Panc1 (cell line): ENCODE measurements around the gene ELOF1. TPM values are rescaled to one million over a fixed set of nuclear protein-coding genes. Genes with fewer than 3 reads are reported as not detected.

Source experiments
- ATAC-seq: fragments of 200-7000 bp; cut with Tn5 transposase; 2 replicates; pipeline ENCODE4 v1.9.1; 2020; ENCODE audit warnings: mild to moderate bottlenecking, moderate library complexity
- BruUV-seq: library from RNA; stranded (reverse); fragments of 400-500 nt; replicated peaks from 2 replicates; lab custom pipeline; 2021; lab: Mats Ljungman, UMichigan
- CTCF ChIA-PET: fragments of 300-600 bp; sonication (Branson Sonifier 250); formaldehyde crosslinking; loops from one replicate; lab custom pipeline; 2022; ENCODE audit warnings: antibody characterized with exemption; lab: Charles Lee
- POLR2A ChIA-PET: fragments of 300-600 bp; sonication (Branson Sonifier 250); formaldehyde crosslinking; loops from one replicate; lab custom pipeline; 2022; ENCODE audit warnings: antibody characterized with exemption; lab: Charles Lee
- DNase-seq: peaks from one replicate; pipeline ENCODE4 v3.0.0-alpha.2; 2010; ENCODE audit warnings: low read depth, low spot score
- H3K27ac ChIP-seq: 2 replicates; pipeline ENCODE4 v1.5.1; 2011; ENCODE audit warnings: mild to moderate bottlenecking, low read length, inconsistent platforms
- H3K27me3 ChIP-seq: fragments of 200-500 bp; sonication (Bioruptor generic); 2 replicates; pipeline ENCODE4 v1.6.0; 2014; ENCODE audit warnings: low read length, inconsistent platforms; ENCODE audit not compliant: control insufficient read depth, insufficient read depth
- H3K36me3 ChIP-seq: fragments of 200-500 bp; sonication (Bioruptor generic); 2 replicates; pipeline ENCODE4 v1.5.1; 2014; ENCODE audit warnings: inconsistent platforms, mild to moderate bottlenecking, low read length, moderate library complexity; ENCODE audit not compliant: control insufficient read depth, insufficient read depth
- H3K4me1 ChIP-seq: 2 replicates; pipeline ENCODE4 v1.5.1; 2011; ENCODE audit warnings: inconsistent platforms, mild to moderate bottlenecking, low read length, moderate library complexity; ENCODE audit not compliant: control insufficient read depth, insufficient read depth
- H3K4me3 ChIP-seq, 2 experiments: 2 replicates each; pipeline ENCODE4 v1.5.1; 2011 to 2012; ENCODE audit warnings: low read depth in 2 of 2, low read length in 2 of 2, mild to moderate bottlenecking in 2 of 2, inconsistent platforms in 1 of 2, moderate library complexity in 1 of 2
- H3K9me3 ChIP-seq: fragments of 200-500 bp; sonication (Bioruptor generic); 2 replicates; pipeline ENCODE4 v1.5.1; 2014; ENCODE audit warnings: low read depth, mild to moderate bottlenecking, inconsistent platforms, low read length, moderate library complexity; ENCODE audit not compliant: control insufficient read depth, insufficient read depth
- POLR2AphosphoS5 ChIP-seq: IDR thresholded peaks from 2 replicates; pipeline ENCODE4 v1.6.1; 2012; ENCODE audit warnings: mild to moderate bottlenecking, low read depth, low read length, moderate library complexity
- REST ChIP-seq, 2 experiments: IDR thresholded peaks; 2 replicates each; pipeline ENCODE4 v1.6.1; 2011 to 2012; ENCODE audit warnings: low read depth in 2 of 2, control low read depth in 1 of 2, low read length in 1 of 2, mild to moderate bottlenecking in 1 of 2, moderate library complexity in 1 of 2; ENCODE audit not compliant: insufficient read depth in 1 of 2
- SIN3A ChIP-seq: IDR thresholded peaks from 2 replicates; pipeline ENCODE4 v1.6.1; 2012; ENCODE audit warnings: low read depth, mild to moderate bottlenecking, low read length, moderate library complexity, borderline replicate concordance; ENCODE audit not compliant: insufficient read depth
- in situ Hi-C: cut with HindIII; loops from 2 replicates; pipeline ENCODE4 v1.10.0; 2016; ENCODE audit warnings: low sequenced_read_pairs, low pct_unique_long_range_greater_than_20kb
- intact Hi-C: fragments of 100-400 bp; cut with micrococcal nuclease; formaldehyde crosslinking; loops from one replicate; pipeline ENCODE4 v1.10.0; 2022; ENCODE audit not compliant: unreplicated experiment
- total RNA-seq: library from RNA; stranded (reverse); gene quantifications from one replicate; pipeline ENCODE4 v1.2.1, GENCODE V29; 2021; ENCODE audit not compliant: unreplicated experiment
- TF ChIP-seq, protein P1 (sequence below): fragments of 450-650 bp; IDR thresholded peaks from 2 replicates; pipeline ENCODE4 v1.5.1; 2017; ENCODE audit warnings: mild to moderate bottlenecking

ELOF1 gene
- total RNA-seq, 1 experiment from 2014 or later, result 62.2 TPM

DNA sequence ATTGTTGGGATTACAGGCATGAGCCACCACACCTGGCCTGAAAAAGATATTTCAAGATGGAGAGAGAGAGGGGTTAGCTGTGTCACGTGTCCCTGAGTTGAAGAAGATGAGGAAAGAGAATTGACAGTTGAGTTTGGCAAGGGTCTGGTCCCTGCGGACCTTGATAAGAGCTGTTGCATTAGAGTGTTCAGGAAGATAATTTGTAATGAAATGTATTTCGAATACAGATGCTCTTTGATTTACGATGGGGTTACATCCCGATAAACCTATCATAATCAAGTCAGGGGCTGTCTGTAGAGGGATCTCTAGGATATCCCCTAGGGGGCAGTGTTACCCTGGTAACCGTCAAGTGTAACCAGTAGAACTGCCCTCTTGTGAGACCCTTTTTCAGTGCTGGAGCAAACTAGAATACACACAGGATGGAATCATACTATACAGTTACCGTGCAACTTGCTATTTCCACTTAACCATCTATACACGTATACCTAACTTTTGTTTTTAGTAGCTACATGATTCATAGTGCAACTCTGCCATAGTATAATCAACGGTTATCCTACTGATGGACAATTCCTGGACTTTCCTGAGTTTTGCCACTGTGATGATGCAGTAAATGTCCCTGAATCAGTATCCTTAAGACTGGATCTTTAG, 1.5 kb upstream of the ELOF1 start:
- intact Hi-C loops, result no loop called here
- TF ChIP-seq POLR2AphosphoS5 (no peak), REST (IDR thresholded peaks at IDR 0.05; ENCODE audit: insufficient read depth in 1 of 2, low read depth in 2 of 2, low read length in 1 of 2) (no peak)
- TF ChIP-seq, protein P1, sequence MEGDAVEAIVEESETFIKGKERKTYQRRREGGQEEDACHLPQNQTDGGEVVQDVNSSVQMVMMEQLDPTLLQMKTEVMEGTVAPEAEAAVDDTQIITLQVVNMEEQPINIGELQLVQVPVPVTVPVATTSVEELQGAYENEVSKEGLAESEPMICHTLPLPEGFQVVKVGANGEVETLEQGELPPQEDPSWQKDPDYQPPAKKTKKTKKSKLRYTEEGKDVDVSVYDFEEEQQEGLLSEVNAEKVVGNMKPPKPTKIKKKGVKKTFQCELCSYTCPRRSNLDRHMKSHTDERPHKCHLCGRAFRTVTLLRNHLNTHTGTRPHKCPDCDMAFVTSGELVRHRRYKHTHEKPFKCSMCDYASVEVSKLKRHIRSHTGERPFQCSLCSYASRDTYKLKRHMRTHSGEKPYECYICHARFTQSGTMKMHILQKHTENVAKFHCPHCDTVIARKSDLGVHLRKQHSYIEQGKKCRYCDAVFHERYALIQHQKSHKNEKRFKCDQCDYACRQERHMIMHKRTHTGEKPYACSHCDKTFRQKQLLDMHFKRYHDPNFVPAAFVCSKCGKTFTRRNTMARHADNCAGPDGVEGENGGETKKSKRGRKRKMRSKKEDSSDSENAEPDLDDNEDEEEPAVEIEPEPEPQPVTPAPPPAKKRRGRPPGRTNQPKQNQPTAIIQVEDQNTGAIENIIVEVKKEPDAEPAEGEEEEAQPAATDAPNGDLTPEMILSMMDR, result peak; percentile 74
- Histone ChIP-seq H3K9me3 (no peaks in the 10 kb centered on the region), H3K4me1 (no peaks in the 10 kb centered on the region), H3K4me3 (peak overlapping the region; percentile 77 to 80), H3K36me3 (no peaks in the 10 kb centered on the region; the same call in 1 of the 2 replicates), H3K27me3 (no peaks in the 10 kb centered on the region), H3K27ac (no peak overlapping the region)
- ChIA-PET CTCF (no interaction called here), POLR2A (no interaction called here)
- peak; percentile 54; the same call in 1 of the 2 replicates for ATAC-seq
- in situ Hi-C loops, result loop anchor here (25.0 kb wide), 1 partner anchor 248 kb away; no protein-coding TSS in a partner anchor
- DNase-seq, result peak; percentile 51
- no TSS peak for BruUV-seq

DNA sequence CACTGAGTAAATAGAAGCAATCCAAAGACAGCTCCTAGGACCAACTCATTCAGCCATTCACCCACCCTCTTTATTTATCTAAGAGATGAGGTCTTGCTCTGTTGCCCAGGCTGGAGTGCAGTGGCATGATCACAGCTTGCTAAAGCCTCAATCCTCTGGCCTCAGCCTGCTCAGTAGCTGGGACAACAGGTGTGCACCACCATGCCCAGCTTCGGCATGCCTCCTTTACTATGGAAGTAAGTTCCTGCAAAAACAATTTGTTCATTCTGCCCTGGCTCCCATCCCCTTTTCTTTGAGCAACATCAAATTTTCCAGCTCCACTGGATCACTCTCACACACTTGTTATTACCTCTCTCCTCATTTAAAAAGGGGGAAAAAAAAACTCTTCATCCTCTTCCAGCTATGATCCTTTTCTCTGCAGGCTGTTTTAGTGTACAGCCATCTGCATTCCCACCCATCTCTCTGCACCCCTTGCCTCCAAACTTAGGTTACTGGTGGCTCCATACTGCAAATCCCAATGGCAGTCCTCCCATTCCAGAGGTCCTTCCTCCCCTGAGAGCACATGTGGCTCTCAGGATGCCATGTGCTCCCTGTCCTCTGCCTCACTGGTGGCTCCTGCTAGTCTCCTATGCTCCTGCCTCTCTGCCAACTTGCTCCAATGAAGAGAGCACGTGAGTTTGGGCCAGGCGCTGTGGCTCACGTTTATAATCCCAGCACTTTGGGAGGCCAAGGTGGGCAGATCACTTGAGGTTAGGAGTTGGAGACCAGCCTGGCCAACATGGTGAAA, 2.2 kb downstream of the ELOF1 start:
- TF ChIP-seq, protein P1, result no peak
- no peak for TF ChIP-seq SIN3A
- POLR2A ChIA-PET, result interaction anchor here (0.7 kb wide), 2 partner anchors 13 to 432 kb away, joined by 3 read pairs; no protein-coding TSS in a partner anchor
- DNase-seq, result no peak
- no peaks in the 10 kb centered on the region for H3K9me3 ChIP-seq
- no TSS peak for BruUV-seq
- H3K4me3 ChIP-seq, result no peak overlapping the region
- no peak overlapping the region for H3K27ac ChIP-seq
- ATAC-seq, result no peak
- CTCF ChIA-PET, result no interaction called here
- H3K27me3 ChIP-seq, result no peaks in the 10 kb centered on the region
- no peaks in the 10 kb centered on the region; the same call in 1 of the 2 replicates for H3K36me3 ChIP-seq
- H3K4me1 ChIP-seq, result no peaks in the 10 kb centered on the region
- in situ Hi-C loops, result loop anchor here (25.0 kb wide), 1 partner anchor 245 kb away; no protein-coding TSS in a partner anchor
- intact Hi-C loops, result no loop called here
